Activated naive CD4-positive, alpha-beta T cell treated with anti-CD3 and anti-CD28 coated beads, Interleukin-2, amount 50 U/mL, for 16 hours (primary cell): ENCODE measurements around the gene IFT81.

Experiments used
- DNase-seq: peaks from one replicate; pipeline ENCODE4 v3.0.0-alpha.2; 2020

IFT81 gene

GRCh38 chr12:110159671-110160245 lies 35.6 kb downstream of the IFT81 start:
- DNase-seq = no peak

GRCh38 chr12:110165540-110166159 lies 41.5 kb downstream of the IFT81 start:
- DNase-seq = no peak

GRCh38 chr12:110168732-110169455 lies 44.7 kb downstream of the IFT81 start:
- no peak for DNase-seq

GRCh38 chr12:110170535-110171185 lies 46.5 kb downstream of the IFT81 start:
- DNase-seq = no peak

- no peak for DNase-seq
Observed at GRCh38 chr12:110171186-110171538, 47.0 kb downstream of the IFT81 start.

GRCh38 chr12:110171636-110172035 lies 47.5 kb downstream of the IFT81 start:
- no peak for DNase-seq

- no peak for DNase-seq
Observed at GRCh38 chr12:110174373-110174996, 50.3 kb downstream of the IFT81 start.

GRCh38 chr12:110175201-110175600 lies 51.0 kb downstream of the IFT81 start:
- DNase-seq = no peak

GRCh38 chr12:110176745-110177144 lies 52.6 kb downstream of the IFT81 start:
- DNase-seq = no peak

- no peak for DNase-seq
Observed at GRCh38 chr12:110179291-110179690, 55.1 kb downstream of the IFT81 start.

GRCh38 chr12:110180591-110181005 lies 56.4 kb downstream of the IFT81 start:
- no peak for DNase-seq

GRCh38 chr12:110182281-110182680 lies 58.1 kb downstream of the IFT81 start:
- no peak for DNase-seq

- DNase-seq = no peak
Observed at GRCh38 chr12:110183386-110183785, 59.2 kb downstream of the IFT81 start.

- DNase-seq = no peak
Observed at GRCh38 chr12:110185626-110186025, 61.5 kb downstream of the IFT81 start.

- no peak for DNase-seq
Observed at GRCh38 chr12:110186059-110186458, 61.9 kb downstream of the IFT81 start.

GRCh38 chr12:110193196-110193595 lies 69.0 kb downstream of the IFT81 start:
- DNase-seq = no peak

- DNase-seq = no peak
Observed at GRCh38 chr12:110197003-110197402, 72.8 kb downstream of the IFT81 start.

- no peak for DNase-seq
Observed at GRCh38 chr12:110198386-110198785, 74.2 kb downstream of the IFT81 start.

- no peak for DNase-seq
Observed at GRCh38 chr12:110199339-110200123, 75.4 kb downstream of the IFT81 start.

GRCh38 chr12:110200124-110200417 lies 75.9 kb downstream of the IFT81 start:
- no peak for DNase-seq

- no peak for DNase-seq
Observed at GRCh38 chr12:110201995-110202394, 77.8 kb downstream of the IFT81 start.

GRCh38 chr12:110203546-110203945 lies 79.4 kb downstream of the IFT81 start:
- DNase-seq = no peak

- DNase-seq = no peak
Observed at GRCh38 chr12:110205931-110206330, 81.8 kb downstream of the IFT81 start.
